Upper lobe of left lung (tissue), 6 donors: ENCODE measurements around the gene BEND7. TPM values are rescaled to one million over a fixed set of nuclear protein-coding genes. Genes with fewer than 3 reads are reported as not detected.

Source experiments
- ATAC-seq, 2 donors: fragments of 200-7000 bp; cut with Tn5 transposase; one replicate each; pipeline ENCODE4 v1.9.1; 2022; ENCODE audit warnings: mild to moderate bottlenecking in 2 of 2, moderate library complexity in 2 of 2; ENCODE audit not compliant: low FRiP score in 2 of 2
- DNase-seq, 2 donors: peaks; one replicate each; pipeline ENCODE4 v3.0.0-alpha.2; 2019 to 2020
- H3K27ac ChIP-seq, 4 donors: fragments of 200-600 bp; sonication (generic); one replicate each; pipeline ENCODE4 v1.5.1; 2016 to 2019
- H3K27me3 ChIP-seq, 4 donors: fragments of 200-600 bp; sonication (generic); one replicate each; pipeline ENCODE4 v1.5.1; 2017 to 2019
- H3K36me3 ChIP-seq, 4 donors: fragments of 200-600 bp; sonication (generic); one replicate each; pipeline ENCODE4 v1.5.1; 2016 to 2019
- H3K4me1 ChIP-seq, 4 donors: fragments of 200-600 bp; sonication (generic); one replicate each; pipeline ENCODE4 v1.5.1; 2018 to 2019
- H3K4me3 ChIP-seq, 4 donors: fragments of 200-600 bp; sonication (generic); one replicate each; pipeline ENCODE4 v1.5.1; 2017 to 2019; ENCODE audit warnings: mild to moderate bottlenecking in 2 of 4, moderate library complexity in 1 of 4
- H3K9me3 ChIP-seq, 4 donors: fragments of 200-600 bp; sonication (generic); one replicate each; pipeline ENCODE4 v1.5.1; 2018 to 2019
- EP300 ChIP-seq, 4 donors: sonication (generic); formaldehyde crosslinking; IDR thresholded peaks; one replicate each; pipeline ENCODE4 v1.5.1; 2017; ENCODE audit warnings: antibody characterized with exemption in 4 of 4, control low read depth in 2 of 4
- POLR2A ChIP-seq, 4 donors: fragments of 450-650 bp; IDR thresholded peaks; one replicate each; pipeline ENCODE4 v1.5.1; 2016 to 2017; ENCODE audit warnings: antibody characterized with exemption in 4 of 4, mild to moderate bottlenecking in 2 of 4
- POLR2AphosphoS5 ChIP-seq, 2 donors: sonication (generic); formaldehyde crosslinking; IDR thresholded peaks; one replicate each; pipeline ENCODE4 v1.5.1; 2017; ENCODE audit warnings: antibody characterized with exemption in 2 of 2
- WGBS, 2 donors: methylation state at CpG; one replicate each; pipeline ENCODE4 v1.1.5; 2017 to 2018; 5-methylcytosine and 5-hydroxymethylcytosine counted together
- small RNA-seq, 4 donors: library from RNA; depleted of rRNA; stranded (forward); fragments of <200 nt; gene quantifications; one replicate each; pipeline ENCODE3, GENCODE V24; 2016
- total RNA-seq, 6 donors: library from RNA; depleted of rRNA in 4 of 6; stranded (reverse); fragments of >200 nt in 4 of 6; gene quantifications; one replicate each; pipeline versions ENCODE4 v1.1.0 to v1.2.1, GENCODE V29; 2016 to 2021
- TF ChIP-seq, protein P1 (sequence below), 6 experiments: fragments of 450-650 bp in 4 of 6; fragments of 200-600 bp in 2 of 6; sonication (generic) in 2 of 6; IDR thresholded peaks; one replicate each; pipeline ENCODE4 v1.5.1; 2016 to 2019; ENCODE audit warnings: antibody characterized with exemption in 6 of 6
- donor health status: DM: no; HTN: no; CAD: no; lungs with moderate emphysema.
- donor health status: DM: no; HTN: yes; CAD: no; lungs with severe emphysema.

Gene BEND7
- total RNA-seq, 6 donors from 2014 or later: 12.4 to 57.6 (median 26.4) TPM

DNA sequence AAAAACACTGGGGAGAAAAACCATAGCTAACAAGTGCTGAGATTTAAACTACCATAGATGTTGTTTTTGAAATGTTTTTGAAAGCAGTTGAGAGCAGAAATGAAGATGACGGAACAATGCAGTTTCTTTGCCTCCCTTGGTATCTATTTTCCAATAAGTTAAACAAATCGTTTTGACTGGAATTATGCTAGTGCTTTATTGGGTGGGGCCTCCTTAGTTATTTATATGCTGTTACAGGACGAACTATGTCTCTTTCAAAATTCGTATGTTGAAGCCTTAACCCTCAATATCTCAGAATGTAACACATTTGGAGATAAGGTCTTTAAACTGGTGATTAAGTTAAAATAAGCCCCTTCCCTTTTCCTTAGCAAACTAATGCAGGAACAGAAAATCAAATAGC lies 135.2 kb downstream of the BEND7 start:
- Histone ChIP-seq H3K27me3 (no peaks in the 10 kb centered on the region), H3K36me3 (no peaks in the 10 kb centered on the region), H3K4me1 (peaks cover 0 to 6% (median 2%) of the 10 kb centered on the region in 4 donors), H3K9me3 (no peaks in the 10 kb centered on the region), H3K4me3 (no peak overlapping the region), H3K27ac (no peak overlapping the region)
- TF ChIP-seq POLR2AphosphoS5 (IDR thresholded peaks at IDR 0.05) (no peak), EP300 (IDR thresholded peaks at IDR 0.05) (no peak), POLR2A (IDR thresholded peaks at IDR 0.05) (no peak)
- TF ChIP-seq, protein P1, sequence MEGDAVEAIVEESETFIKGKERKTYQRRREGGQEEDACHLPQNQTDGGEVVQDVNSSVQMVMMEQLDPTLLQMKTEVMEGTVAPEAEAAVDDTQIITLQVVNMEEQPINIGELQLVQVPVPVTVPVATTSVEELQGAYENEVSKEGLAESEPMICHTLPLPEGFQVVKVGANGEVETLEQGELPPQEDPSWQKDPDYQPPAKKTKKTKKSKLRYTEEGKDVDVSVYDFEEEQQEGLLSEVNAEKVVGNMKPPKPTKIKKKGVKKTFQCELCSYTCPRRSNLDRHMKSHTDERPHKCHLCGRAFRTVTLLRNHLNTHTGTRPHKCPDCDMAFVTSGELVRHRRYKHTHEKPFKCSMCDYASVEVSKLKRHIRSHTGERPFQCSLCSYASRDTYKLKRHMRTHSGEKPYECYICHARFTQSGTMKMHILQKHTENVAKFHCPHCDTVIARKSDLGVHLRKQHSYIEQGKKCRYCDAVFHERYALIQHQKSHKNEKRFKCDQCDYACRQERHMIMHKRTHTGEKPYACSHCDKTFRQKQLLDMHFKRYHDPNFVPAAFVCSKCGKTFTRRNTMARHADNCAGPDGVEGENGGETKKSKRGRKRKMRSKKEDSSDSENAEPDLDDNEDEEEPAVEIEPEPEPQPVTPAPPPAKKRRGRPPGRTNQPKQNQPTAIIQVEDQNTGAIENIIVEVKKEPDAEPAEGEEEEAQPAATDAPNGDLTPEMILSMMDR (IDR thresholded peaks at IDR 0.05): no peak
- DNase-seq: no peak
- ATAC-seq: no peak
- 48 to 57% methylated on average over 4 of the region's 4 CpGs for WGBS, 2 donors

DNA sequence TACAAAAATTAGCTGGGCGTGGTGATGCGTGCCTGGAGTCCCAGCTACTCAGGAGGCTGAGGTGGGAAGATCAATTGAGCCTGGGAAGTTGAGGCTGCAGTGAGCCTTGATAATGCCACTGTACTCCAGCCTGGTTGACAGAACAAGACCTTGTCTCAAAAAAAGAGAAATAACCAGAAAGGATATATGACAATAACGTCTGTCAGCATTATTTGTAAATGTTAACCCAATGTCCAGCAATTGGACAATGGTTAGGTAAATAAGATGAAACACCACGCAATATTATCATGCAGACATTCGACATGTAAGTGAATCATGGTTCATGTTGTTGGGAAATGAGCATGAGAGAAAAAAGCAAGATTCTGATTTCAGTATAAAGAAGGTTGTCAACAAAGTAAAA lies 136.1 kb downstream of the BEND7 start:
- WGBS, 2 donors: 93 to 94% methylated on average over 5 of the region's 5 CpGs
- Histone ChIP-seq H3K36me3 (no peaks in the 10 kb centered on the region), H3K4me3 (no peak overlapping the region), H3K27me3 (no peaks in the 10 kb centered on the region), H3K4me1 (peaks cover 0 to 6% (median 2%) of the 10 kb centered on the region in 4 donors), H3K9me3 (no peaks in the 10 kb centered on the region), H3K27ac (no peak overlapping the region)
- ATAC-seq (no peak), DNase-seq (no peak)
- no peak for TF ChIP-seq POLR2A (IDR thresholded peaks at IDR 0.05)
- TF ChIP-seq, protein P1 (IDR thresholded peaks at IDR 0.05): no peak
- TF ChIP-seq POLR2AphosphoS5 (IDR thresholded peaks at IDR 0.05): no peak
- TF ChIP-seq EP300 (IDR thresholded peaks at IDR 0.05): no peak

Small RNAs within 50 kb of the gene (small RNA-seq; reads per million reads assigned to genes)
- gene RF00019: 0 reads per million in 4 donors

Other genes with a start within 250 kb of the BEND7 start
- gene PHYH, start 228.9 kb downstream of the BEND7 start, total RNA-seq: 10 to 100 TPM; 15.2 to 38.3 (median 27.8) TPM
- gene SEPHS1, start 180.7 kb downstream of the BEND7 start, total RNA-seq: 10 to 100 TPM in 5 of 6 donors, 1 to 10 TPM in 1; 10.0 to 41.9 (median 33.8) TPM
- 10 to 100 TPM; 14.4 to 50.3 (median 22.3) TPM for gene PRPF18, start 58.0 kb upstream of the BEND7 start, total RNA-seq